ENCODE data around the gene CENPB.

DNA sequence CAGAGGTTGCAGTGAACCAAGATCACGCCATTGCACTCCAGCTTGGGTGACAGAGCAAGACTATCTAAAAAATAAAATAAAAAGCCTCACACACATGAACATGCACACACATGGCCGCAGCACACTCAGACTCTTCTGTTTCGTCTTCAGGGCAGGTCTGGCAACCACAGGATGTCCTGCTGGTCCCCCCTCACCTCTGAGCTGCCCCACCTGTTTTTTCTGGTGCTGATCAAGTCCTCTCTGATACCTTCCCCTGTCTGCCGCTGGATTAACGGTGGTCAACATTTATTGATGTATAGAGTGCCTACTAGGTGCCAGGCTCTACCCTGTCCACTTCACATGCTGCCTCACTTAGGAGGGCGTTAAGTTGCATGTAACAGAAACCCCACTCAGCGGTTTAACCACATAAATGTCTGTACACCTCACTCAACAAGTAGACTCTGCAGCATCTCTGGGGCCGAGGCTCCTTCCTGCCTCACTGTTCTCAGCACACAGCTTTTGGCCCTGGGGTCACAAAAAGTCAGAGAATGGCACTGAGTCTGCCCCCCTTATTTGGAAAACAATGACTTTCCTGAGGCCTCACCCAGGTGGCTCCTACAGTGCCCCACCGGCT lies 29.3 kb upstream of the CENPB start:
- TF ChIP-seq CTCF (IDR thresholded peaks at IDR 0.05; ENCODE audit: low read length) (no peak), EZH2 (IDR thresholded peaks at IDR 0.05; ENCODE audit: borderline replicate concordance, low read length) (no peak)
